OCI-LY7 (cell line): ENCODE results near the gene KATNAL2.

Experiments
- CTCF ChIP-seq: fragments of 200-600 bp; sonication (generic); conservative IDR thresholded peaks from 2 replicates; pipeline ENCODE4 v1.5.1; 2014; ENCODE audit warnings: mild to moderate bottlenecking, antibody characterized with exemption, low read length, moderate library complexity, mixed read lengths
- EZH2phosphoT487 ChIP-seq: fragments of 200-600 bp; sonication (generic); IDR thresholded peaks from 2 replicates; pipeline ENCODE4 v1.6.1; 2018; ENCODE audit warnings: low read depth, borderline replicate concordance, mild to moderate bottlenecking, mixed run types, antibody characterized with exemption, low read length, moderate library complexity, mixed read lengths

DNA sequence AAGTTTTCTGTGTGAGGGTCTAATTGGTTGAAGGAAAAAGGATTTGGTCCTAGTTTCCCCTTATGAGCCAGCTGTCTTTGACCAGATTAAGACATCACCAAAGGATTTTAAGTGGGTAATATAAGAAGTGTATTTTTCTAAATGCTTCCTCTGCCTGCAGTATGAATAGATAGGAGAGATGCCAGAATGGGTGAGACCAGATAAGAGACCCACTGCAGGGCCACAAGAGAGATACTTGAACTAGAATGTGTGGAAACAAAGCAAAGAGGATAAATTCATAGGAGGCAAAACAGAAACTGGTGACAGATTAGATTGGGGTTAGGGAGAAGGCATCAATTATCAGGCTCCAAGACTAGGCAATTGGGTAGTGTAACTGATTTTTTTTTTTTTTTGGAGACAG is 234.0 kb downstream of the KATNAL2 start:
- TF ChIP-seq CTCF = no peak
- TF ChIP-seq EZH2phosphoT487 = no peak
